HG03175 (cell line): Measurements from ENCODE around the gene CCDC127.
"Not testable (repeated sequence)": the region's sequence is repeated elsewhere in the genome, so short reads cannot be mapped to it uniquely, and the experiment has no call there.

Experiments used
- ATAC-seq: cut with Tn5 transposase; IDR thresholded peaks from one replicate; pipeline ENCODE4 v1.9.1; 2021; ENCODE audit warnings: mild to moderate bottlenecking, moderate library complexity; ENCODE audit not compliant: unreplicated experiment

The CCDC127 gene

DNA sequence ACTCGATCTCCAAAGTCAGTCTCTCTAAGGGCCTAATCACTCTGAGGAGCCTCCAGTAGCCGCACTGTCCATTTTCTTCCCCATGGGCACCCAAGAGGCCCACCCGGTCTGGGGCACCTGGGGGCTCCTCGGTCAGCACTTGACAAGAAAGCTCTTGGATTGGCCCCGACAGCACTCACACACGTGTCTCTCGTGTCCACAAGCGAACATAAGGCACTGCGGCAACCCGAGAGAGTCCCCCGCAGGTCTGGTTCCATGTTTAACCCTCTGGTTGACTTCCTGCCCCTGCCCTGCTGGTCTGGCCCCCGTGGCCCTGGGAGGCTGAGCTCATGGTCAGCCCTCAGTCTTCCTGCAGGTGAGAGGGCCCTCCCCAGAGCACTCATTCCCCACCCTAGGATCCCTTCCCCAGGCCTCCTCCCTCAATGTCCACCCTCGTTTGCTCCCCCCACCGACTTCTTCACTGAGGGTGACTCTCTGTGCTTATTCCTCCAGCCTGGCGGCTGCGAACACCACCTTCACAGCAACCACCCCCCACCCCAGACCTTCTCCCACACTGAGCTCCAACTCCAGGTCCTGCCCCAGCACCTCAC lies 43.0 kb downstream of the CCDC127 start:
- no peak for ATAC-seq

DNA sequence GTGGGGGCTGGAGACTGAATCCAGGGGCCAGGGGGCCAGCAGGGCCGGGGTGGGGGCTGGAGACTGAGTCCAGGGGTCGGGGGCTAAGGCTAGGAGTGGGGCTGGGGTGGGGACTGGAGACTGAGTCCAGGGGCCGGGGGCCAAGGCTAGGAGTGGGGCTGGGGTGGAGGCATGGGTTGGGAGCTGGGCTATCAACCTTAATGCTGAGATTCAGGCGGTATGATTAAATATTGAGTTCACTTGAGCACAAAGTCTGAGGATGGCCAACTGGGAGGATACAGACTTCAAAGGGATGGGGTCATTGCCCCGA lies 43.7 kb downstream of the CCDC127 start:
- ATAC-seq, result no peak

DNA sequence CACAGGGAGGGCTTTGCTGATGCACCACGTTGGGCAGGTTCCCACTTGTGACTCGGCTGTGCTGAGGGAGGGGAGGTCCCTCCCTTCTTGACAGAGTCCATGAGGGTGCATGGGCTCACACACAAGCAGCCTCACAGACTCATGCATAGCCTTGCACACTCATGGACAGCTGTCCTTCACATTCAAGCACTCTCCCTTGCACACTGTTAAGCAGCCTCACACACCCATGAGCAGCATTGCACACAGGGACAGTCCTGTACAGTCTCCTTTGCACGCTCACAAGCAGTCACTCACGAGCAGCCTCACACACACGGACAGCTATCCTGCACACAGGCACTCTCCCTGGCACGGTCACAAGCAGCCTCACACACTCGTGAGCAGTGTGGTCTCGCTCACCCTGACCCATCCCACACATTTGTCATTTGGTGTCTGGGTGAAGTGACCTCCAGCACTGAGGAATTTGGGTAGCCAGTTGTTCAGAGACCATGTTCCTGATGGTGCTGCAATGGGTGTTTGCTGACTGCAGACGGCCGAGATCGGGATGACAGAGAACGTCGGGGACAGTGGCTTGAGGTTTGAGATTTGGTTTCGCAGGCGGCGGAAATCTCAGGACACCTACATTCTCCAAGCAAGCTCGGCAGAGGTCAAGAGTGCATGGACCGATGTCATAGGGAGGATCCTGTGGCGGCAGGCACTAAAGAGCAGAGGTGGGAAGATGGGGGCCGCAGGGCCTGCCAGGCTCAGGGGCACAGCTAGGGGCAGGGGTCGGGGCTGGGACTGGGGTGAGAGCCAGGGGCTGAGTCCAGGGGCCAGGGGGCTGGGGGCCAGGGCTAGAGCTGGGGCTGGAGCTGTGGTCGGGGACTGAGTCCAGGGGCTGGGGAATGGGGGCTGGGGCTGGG lies 44.3 kb downstream of the CCDC127 start:
- ATAC-seq, result no peak

DNA sequence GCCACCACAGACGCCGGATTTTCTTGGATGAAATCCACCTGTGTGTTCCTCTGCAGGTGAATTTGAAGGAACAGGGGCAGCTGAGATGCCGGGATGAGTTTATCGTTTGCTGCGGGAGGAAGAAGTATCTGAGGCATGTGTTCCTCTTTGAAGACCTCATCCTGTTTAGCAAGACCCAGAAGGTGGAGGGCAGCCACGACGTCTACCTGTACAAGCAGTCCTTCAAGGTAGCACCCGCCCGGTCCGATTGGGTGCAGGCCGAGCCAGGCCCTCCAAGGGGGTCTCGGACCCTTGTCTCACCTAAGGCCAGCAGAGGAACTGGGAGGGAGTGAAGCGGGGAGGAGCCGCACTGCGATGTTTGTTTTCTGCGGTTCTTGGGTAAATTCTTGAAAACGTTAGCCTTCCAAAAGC lies 45.1 kb downstream of the CCDC127 start:
- ATAC-seq, result no peak

DNA sequence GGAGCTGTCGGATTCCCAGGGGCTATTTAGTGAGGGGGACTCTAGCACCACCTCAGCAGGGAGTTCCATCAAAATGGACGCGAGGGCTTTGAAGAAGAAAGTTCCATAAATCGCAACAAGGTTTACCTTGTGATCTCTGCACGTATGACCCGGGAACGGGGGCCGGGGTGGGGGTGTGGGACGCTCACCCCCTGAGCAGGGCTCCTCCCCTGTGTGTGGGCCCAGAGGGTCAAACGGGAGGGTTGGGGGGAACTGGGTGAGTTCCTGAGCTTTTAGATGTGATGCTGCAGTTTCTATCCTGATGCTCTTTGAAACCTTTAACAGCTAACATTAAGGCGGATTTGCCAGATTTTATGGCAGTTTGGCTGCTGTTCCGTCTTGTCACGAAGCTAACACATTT lies 45.5 kb downstream of the CCDC127 start:
- ATAC-seq, result no peak

DNA sequence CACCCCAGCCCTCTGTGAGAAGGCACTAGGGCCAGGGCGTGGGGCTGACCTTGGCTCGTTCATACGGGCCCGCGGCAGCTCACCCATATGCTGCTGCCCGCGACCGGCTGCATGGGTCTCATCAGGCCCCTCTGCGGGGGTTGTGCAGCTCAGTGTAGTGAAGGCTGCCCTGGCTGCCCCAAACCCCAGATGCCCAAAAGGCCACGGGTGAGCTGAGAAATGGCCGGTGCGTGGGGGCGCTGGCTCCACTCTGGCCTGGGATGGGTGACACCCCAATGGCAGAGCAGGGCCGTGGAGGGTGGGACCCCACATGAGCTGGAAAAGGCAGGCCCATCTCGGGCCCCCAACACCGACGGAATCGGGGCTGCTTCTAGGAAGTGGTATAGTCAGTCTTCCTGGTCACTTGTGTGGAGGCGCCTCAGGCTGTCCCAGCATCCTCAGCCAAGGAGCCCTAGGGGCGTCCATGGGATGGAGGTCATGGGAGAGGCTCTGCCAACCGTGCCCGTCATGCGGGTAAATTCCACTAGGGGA lies 46.1 kb downstream of the CCDC127 start:
- ATAC-seq, result no peak

DNA sequence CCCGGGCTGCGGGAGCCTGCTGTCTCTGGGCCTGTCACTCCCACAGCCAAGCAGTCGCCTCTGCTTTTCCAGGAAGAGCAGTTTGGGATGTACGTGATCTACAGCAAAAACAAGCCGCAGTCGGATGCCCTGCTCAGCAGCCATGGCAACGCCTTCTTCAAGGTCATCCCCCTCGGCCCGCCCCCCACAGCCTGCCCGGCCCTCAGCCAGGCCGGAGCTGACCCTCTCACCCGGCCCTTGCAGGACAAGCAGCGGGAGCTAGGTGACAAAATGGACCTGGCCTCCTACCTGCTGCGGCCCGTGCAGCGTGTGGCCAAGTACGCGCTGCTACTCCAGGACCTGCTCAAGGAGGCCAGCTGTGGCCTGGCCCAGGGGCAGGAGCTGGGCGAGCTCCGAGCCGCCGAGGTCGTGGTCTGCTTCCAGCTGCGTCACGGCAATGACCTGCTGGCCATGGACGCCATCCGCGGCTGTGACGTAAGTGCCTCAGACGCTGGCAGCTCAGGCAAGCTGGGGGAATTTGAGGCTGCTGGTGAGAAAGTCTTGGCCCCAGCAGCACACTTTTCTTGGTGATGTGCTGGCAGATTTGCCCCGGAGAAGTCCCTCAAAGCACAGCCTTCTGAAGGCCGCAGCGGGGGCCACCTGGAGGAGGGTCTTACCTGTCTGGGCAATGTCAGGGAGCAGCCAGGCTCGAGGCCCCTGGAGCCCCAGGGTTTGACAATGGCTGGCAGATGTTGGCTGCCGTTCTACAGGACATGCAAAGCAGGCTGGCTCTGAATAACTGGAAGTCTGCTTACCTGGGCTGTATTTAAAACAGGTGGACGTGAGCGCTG lies 46.8 kb downstream of the CCDC127 start:
- no peak for ATAC-seq

DNA sequence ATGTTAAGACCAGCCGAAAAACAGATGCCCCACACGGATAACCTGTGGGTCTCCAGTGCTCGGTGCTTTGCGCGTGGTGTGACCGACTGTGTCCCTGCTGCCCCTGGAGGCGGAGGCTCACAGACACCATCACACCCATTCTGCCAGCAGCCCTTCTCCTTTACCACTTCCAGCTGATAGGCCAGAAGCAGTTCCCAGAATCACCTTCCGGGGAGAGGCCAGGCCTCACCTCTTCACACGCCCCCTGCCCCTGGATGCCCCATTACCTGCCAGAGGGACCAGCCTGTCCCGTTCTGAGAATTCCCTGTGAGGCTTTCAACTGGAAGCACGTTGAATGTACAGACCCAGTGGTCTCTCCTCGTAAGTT lies 48.2 kb downstream of the CCDC127 start:
- no peak for ATAC-seq

DNA sequence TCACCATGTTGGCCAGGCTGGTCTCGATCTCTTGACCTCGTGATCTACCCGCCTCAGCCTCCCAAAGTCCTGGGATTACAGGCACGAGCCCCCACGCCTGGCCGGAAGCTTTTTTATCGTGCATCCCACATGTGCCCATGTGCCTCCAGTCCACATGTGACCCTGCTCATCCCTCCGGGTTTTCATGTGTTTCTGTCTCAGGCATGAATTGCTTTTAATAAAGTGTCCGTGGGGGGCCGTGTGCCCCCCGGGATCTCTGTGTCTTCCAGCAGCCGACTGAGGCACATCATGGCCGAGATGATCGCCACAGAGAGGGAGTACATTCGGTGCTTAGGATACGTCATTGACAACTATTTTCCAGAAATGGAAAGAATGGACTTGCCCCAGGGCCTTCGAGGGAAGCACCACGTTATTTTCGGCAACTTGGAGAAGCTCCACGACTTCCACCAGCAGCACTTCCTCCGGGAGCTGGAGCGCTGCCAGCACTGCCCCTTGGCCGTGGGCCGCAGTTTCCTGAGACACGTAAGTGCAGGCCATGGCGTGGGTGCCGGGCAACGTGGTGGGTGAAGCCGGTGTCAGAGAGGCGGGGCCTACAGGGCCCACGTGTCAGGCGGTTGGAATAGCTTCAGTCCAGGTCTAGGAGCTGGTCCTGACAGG lies 48.8 kb downstream of the CCDC127 start:
- no peak for ATAC-seq

DNA sequence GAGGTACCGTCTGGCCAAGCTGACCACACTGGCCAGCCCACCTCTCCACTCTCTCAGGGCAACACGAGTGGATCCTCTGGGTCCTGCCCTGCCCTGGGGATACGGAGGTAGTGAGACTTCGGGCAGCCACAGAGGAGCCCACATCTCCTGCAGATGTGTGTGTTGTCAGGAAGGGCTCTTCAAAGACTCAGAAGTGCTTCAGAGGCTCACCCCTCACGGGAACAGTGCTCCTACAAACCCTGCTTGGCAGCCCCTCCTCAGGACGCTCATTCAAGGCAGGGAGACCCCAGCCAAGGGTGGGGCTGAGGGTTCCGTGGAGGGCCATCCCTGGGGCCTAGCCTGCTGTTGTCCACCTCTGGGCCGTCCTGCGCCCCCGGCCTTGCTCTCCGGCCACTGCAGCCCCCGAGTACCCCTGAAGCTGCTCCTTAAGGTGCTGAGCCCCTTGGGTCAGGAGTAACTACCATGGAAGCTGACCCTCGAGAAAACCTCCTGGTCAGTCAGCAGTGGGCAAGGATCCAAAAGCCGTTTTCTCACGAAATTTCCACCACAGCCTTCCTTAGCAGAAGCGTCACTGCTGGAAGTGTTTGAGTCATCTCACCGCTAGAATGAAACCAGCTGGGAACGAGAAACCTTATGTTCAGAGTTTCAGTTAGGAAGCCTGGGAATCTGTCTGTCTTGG lies 49.8 kb downstream of the CCDC127 start:
- ATAC-seq, result no peak

DNA sequence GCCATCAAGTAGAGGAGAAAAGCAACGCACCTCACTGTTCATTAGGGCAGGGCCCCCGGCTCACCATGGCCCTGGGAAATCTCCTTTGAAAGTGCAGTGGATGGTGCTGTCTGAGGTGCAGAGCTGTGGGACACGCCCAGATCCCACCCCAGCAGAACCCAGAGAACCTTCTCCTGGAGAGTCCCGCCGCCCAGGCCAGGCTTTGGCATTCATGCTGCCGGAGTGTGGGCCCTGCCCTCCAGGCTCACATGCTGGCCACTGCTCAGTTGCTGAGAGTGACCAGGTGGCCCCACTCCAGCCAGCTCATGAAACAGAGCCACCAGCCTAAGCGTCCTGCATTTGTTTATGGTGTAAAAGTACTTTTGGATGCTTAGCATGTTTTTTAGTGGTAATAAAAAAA lies 50.4 kb downstream of the CCDC127 start:
- ATAC-seq, result no peak

DNA sequence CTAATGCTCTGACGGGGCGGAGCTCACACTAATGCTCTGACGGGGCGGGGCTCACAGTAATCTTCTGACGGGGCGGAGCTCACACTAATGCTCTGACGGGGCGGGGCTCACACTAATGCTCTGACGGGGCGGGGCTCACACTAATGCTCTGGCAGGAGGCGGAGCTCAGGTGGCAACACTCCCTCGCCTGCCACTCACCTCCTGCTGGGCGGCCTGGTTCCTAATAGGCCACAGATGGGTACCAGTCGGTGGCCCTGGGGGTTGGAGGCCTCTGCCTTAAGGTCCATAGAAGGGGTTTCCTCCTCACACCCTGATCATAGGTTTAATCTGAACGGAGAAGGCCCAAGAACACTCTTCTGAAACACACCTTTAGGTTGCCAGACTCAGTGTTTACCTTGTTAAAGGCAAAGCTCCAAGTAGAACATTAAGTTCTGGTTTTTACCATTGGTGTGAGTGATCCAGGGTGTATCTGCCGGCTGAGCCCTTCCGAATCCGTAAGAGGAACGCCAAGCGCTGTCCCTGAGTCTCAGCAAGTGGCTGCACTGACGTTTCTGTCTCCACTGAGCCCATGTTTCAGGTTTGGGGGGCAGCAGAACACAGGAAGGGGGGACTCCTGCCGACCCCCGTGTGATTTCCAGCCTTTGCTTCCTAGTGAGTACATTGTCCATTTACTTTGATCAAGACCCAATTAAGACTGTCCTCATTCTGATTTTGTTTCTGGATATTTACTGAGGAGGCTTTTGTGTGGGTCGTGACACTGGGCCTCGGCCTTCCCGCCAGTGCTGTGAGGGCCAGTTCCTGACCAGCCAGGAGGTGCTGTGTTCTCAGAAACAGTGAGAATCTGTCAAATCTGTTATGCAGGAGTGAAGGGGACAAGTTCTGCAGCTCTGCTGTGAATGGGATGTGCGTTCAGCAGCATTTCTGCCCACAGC lies 51.2 kb downstream of the CCDC127 start:
- no peak for ATAC-seq

DNA sequence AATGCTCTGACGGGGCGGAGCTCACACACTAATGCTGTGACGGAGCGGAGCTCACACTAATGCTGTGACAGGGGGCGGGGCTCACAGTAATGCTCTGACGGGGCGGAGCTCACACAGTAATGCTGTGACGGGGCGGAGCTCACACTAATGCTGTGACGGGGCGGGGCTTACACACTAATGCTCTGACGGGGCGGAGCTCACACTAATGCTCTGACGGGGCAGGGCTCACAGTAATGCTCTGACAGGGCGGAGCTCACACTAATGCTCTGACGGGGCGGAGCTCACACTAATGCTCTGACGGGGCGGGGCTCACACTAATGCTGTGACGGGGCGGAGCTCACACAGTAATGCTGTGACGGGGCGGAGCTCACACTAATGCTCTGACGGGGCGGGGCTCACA lies 53.2 kb downstream of the CCDC127 start:
- ATAC-seq, result not testable (repeated sequence)

DNA sequence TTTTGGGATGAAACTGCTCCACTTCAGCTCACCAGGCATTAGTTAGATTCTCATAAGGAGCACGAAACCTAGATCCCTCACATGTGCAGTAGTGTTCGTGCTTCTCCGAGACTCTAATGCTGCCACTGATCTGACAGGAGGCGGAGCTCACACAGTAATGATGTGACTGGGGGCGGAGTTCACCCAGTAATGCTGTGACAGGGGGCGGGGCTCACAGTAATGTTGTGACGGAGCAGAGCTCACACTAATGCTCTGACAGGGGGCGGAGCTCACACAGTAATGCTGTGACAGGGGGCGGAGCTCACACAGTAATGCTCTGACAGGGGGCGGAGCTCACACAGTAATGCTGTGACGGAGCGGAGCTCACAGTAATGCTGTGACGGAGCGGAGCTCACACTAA lies 53.7 kb downstream of the CCDC127 start:
- ATAC-seq, result no peak

DNA sequence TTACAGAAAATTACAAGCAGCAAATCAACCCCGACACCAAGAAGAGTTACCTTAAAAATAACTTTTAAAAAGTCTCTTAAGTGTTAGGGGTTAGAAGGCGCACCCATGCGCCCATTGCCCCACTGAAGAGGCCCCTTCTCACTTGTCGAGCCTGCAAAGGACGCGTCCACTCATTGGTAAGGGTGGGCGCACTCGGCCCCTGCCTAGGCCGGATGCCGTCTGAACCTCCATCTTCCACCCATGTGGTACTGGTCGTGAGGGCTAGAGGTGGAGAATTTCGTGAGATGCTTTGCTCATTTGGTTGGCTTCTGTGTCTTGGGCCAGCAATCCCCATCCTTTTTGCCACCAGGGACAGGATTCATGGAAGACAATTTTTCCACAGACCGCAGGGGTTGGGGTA lies 54.1 kb downstream of the CCDC127 start:
- no peak for ATAC-seq

DNA sequence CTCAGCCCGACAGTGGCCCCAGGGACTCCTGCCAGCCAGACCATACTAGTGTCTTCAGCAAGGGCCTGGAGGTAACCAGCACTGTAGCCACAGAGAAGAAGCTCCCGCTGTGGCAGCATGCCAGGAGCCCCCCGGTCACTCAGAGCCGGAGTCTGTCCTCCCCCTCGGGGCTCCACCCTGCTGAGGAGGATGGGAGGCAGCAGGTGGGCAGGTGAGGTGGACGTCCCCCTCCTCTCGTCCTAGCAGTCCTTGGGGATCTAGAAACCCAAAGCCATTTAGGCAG lies 54.7 kb downstream of the CCDC127 start:
- no peak for ATAC-seq

DNA sequence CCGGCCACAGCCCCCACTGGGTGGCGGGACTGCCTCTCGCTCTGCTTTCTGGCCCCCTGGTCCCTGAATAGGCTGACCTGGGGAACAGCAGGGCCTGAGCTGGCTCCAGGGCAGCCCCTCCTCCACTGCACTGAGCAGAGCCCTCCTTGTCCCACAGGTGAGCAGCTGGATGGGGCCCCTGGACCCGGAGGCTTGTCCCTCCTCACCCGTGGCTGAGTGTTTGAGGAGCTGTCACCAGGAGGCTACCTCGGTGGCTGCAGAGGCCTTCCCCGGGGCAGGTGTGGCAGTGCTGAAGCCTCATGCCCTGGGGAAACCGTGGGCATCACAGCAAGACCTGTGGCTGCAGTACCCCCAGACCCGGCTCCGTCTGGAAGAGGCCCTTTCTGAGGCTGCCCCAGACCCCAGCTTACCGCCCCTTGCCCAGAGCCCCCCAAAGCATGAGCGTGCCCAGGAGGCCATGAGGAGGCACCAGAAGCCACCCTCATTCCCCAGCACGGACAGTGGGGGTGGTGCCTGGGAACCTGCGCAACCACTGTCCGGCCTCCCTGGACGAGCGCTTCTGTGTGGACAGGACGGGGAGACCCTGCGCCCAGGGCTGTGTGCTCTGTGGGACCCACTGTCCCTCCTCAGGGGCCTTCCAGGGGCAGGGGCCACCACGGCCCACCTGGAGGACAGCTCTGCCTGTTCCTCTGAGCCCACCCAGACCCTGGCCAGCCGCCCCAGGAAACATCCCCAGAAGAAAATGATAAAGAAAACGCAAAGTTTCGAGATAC lies 55.2 kb downstream of the CCDC127 start:
- no peak for ATAC-seq

DNA sequence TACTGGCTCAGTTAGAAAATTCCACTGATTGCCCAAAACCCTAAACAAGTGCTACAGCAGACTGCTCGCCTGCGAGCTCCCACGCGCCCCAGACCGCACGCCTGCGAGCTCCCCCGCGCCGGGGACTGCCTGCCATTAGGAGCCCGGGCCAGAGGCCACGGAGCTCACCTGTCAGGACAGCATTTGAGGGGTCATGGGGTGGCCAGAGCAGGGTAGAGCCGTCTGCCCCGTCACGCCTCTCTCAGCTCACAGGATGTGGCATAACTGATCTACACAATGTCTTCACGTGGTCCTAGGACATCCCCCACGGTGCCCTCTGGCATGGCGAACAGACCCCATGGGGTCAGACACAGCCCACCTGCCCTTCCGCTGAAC lies 55.8 kb downstream of the CCDC127 start:
- ATAC-seq, result no peak

DNA sequence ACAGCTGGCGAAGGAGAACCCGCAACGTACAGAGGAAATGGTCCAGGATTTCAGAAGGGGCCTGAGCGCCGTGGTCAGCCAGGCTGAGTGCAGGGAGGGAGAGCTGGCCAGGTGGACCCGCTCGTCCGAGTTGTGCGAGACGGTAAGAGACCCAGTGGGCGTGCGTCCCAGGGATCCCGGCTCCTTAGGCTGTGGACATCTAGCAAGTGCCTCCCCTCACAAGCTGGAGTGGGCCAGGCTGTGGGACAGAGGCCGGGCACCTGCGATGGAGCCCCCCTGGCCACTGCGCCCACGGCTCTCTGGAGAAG lies 56.2 kb downstream of the CCDC127 start:
- no peak for ATAC-seq
